Nephron progenitor cell (in vitro differentiated cells): ENCODE measurements around the gene DHCR24.
A peak's percentile ranks its signal among the peaks of the same experiment; 100 is the strongest.

Experiments used
- DNase-seq: peaks from one replicate; pipeline ENCODE4 v3.0.0; 2021
- H3K27ac Mint-ChIP-seq: 2 replicates; pipeline ENCODE4 v1.8.0; 2021; ENCODE audit warnings: mild to moderate bottlenecking, moderate library complexity, mixed read lengths
- H3K27me3 Mint-ChIP-seq: 2 replicates; pipeline ENCODE4 v1.8.0; 2021; ENCODE audit warnings: mild to moderate bottlenecking, low read depth, mixed read lengths; ENCODE audit not compliant: poor library complexity
- H3K36me3 Mint-ChIP-seq: 2 replicates; pipeline ENCODE4 v1.8.0; 2021; ENCODE audit warnings: low read depth, mixed read lengths
- H3K4me1 Mint-ChIP-seq: 2 replicates; pipeline ENCODE4 v1.8.0; 2021; ENCODE audit warnings: mixed read lengths
- H3K4me3 Mint-ChIP-seq: 2 replicates; pipeline ENCODE4 v1.8.0; 2021; ENCODE audit warnings: mild to moderate bottlenecking, moderate library complexity, mixed read lengths
- H3K9me3 Mint-ChIP-seq: 2 replicates; pipeline ENCODE4 v1.8.0; 2021; ENCODE audit warnings: mild to moderate bottlenecking, moderate library complexity, mixed read lengths
- CTCF ChIP-seq: fragments of 200-600 bp; sonication (generic); IDR thresholded peaks from 2 replicates; pipeline ENCODE4 v1.5.0; 2021; ENCODE audit warnings: antibody characterized with exemption

Gene DHCR24

DNA sequence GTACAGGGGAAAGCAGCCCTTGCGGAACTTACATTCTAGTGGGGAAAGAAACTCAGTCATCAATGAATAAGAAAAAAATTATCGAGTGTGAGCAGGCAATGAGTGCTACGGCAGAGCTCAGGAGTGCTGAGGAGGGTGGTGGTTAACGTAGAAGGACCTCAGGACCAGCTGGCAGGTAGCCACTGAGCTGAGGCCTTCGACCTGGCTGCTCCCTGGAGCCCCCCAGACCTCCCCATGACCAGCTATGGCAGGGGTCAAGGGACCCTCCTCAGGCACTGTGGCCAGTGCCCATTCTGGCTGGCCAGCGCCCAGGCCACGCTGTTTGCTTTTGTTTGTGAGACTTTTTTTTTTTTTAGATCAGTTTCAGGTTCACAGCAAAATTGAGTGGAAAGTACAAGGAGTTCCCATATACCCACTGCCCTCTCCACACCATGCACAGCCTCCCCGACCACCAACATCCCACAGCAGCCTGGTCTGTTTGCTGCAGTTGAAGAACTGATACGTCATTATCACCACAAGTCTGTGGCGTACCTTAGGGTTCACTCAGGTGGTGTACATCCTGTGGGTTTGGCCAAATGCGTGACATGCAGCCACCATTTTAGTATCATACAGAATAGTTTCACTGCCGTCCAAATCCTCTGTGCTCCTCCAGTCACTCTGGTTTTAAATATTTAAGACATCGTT is 74.1 kb downstream of the DHCR24 start:
- Mint-ChIP-seq H3K36me3 (no peaks in the 10 kb centered on the region), H3K27ac (no peak overlapping the region), H3K4me1 (peaks cover 31% of the 10 kb centered on the region), H3K27me3 (peaks cover 31% of the 10 kb centered on the region), H3K4me3 (no peak overlapping the region), H3K9me3 (no peaks in the 10 kb centered on the region)
- TF ChIP-seq CTCF, result no peak
- DNase-seq, result no peak

DNA sequence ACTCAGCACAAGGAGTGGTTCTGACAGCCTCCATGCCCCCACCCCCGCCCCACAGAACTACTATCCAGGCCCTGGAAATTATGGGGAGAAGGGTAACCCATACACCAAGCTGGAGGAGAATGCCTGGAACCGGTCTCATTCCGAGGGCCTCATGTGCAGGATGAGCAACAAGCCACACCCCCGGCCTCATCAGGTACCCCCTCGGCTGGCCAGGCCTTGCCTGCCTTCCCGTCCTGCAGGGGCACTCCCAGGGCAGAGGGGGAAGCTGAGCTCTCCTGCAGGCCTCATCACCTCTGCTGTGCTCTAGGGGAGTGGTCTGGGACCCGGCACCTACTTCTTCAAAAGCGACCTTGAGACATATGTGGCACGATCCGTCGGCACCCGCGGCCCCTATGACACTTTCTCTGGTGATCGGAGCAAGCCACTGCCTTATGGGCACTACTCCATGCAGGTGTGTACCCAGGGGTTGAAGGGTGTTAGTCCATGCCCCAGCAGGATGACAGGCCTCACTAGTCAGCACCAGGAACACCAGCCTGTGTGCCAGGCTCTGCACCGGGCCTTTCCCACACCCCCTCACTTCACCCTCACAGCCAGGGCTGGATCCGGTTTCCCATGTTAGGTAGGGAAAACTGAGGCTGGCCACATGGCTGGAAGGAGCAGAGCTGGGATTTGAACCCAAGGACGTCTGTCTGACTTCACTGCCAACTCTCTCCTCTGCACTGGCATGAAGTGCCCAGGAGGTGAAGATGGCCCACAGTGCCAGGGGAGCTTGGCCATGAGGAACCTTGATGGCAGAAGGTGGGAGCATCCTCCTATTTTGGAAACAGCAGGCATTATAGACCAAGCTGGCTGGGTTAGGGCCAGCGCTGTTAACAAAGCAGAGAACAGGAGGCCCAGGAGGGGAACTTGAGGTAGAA is 75.0 kb downstream of the DHCR24 start:
- TF ChIP-seq CTCF, result no peak
- DNase-seq, result no peak
- H3K27ac Mint-ChIP-seq, result no peak overlapping the region
- peaks cover 32% of the 10 kb centered on the region for H3K4me1 Mint-ChIP-seq
- H3K4me3 Mint-ChIP-seq, result no peak overlapping the region
- no peaks in the 10 kb centered on the region for H3K9me3 Mint-ChIP-seq
- peaks cover 31% of the 10 kb centered on the region for H3K27me3 Mint-ChIP-seq
- no peaks in the 10 kb centered on the region for H3K36me3 Mint-ChIP-seq

GRCh38 chr1:54811066-54811465 is 75.9 kb downstream of the DHCR24 start:
- H3K27ac Mint-ChIP-seq, result no peak overlapping the region
- no peak overlapping the region for H3K4me3 Mint-ChIP-seq
- H3K27me3 Mint-ChIP-seq, result peaks cover 33% of the 10 kb centered on the region
- DNase-seq, result no peak
- no peaks in the 10 kb centered on the region for H3K36me3 Mint-ChIP-seq
- H3K9me3 Mint-ChIP-seq, result no peaks in the 10 kb centered on the region
- peaks cover 36% of the 10 kb centered on the region for H3K4me1 Mint-ChIP-seq
- no peak for TF ChIP-seq CTCF

GRCh38 chr1:54810153-54810942 is 76.6 kb downstream of the DHCR24 start:
- Mint-ChIP-seq H3K4me3 (no peak overlapping the region), H3K4me1 (peaks cover 31% of the 10 kb centered on the region), H3K9me3 (no peaks in the 10 kb centered on the region), H3K27ac (no peak overlapping the region), H3K27me3 (peaks cover 29% of the 10 kb centered on the region), H3K36me3 (no peaks in the 10 kb centered on the region)
- peak; percentile 88 for TF ChIP-seq CTCF
- DNase-seq, result peak; percentile 85

DNA sequence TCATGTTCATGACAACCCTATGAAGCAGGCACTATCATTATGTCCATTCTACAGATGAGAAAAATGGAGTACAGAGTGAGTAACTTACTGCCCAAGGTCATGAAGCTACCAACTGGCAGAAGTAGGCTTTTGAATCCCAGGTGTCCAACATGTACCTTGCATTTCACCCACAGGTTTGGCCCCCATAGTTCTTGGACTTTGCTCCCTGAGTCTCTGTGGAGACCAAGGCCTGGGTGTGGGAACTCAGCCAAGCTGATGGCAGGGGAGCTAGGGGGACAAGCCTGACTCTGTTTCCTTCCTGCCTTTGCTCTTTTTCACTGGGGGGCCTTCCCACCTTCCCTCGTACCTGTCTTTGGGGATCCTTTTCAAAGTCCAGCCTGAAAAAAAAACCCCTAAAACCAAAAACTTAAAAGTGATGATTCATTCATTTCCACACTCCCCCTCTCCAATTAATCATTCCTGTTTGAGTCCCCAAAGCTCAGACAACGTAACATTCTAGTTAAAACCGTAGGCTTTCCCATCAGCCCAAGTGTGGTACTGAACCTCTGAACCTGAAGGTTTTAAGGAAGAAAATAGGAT is 77.4 kb downstream of the DHCR24 start:
- TF ChIP-seq CTCF, result no peak
- no peaks in the 10 kb centered on the region for H3K9me3 Mint-ChIP-seq
- H3K27me3 Mint-ChIP-seq, result peaks cover 29% of the 10 kb centered on the region
- no peaks in the 10 kb centered on the region for H3K36me3 Mint-ChIP-seq
- H3K27ac Mint-ChIP-seq, result no peak overlapping the region
- no peak overlapping the region for H3K4me3 Mint-ChIP-seq
- peaks cover 27% of the 10 kb centered on the region for H3K4me1 Mint-ChIP-seq
- DNase-seq, result no peak
